Mammary epithelial cell (primary cell): ENCODE measurements around the gene SRPK2.

Experiments used
- EZH2 ChIP-seq: IDR thresholded peaks from 2 replicates; pipeline ENCODE4 v1.6.1; 2012; ENCODE audit warnings: low read length, inconsistent platforms, borderline replicate concordance
- TF ChIP-seq, protein P1 (sequence below), 2 donors: IDR thresholded peaks in 1 of 2; conservative IDR thresholded peaks in 1 of 2; 2 replicates each; pipeline ENCODE4 v1.5.1; 2011 to 2012; ENCODE audit warnings: inconsistent platforms in 2 of 2, low read length in 2 of 2, mild to moderate bottlenecking in 2 of 2, control low read depth in 1 of 2, low read depth in 1 of 2; ENCODE audit not compliant: insufficient read depth in 1 of 2; ENCODE audit errors: extremely low read depth in 1 of 2

DNA sequence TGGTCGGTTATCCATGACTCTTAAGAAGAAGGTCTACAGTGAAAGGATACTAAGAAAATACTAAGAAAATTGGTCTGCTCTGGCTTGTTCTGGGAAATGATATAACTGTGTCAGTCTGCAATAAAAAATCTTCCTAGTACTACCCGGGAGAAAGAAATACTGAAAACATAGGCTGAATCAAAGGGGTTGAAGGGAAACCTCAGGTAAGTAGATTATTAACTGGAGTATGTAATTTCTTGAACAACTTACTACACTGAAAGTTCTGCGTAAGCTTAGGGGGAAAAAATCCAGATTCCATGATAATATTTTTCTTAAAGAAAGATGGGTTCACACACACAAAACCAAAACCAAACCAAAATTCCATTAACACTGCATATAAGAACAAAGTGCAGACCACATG, 231.4 kb downstream of the SRPK2 start:
- TF ChIP-seq, protein P1, sequence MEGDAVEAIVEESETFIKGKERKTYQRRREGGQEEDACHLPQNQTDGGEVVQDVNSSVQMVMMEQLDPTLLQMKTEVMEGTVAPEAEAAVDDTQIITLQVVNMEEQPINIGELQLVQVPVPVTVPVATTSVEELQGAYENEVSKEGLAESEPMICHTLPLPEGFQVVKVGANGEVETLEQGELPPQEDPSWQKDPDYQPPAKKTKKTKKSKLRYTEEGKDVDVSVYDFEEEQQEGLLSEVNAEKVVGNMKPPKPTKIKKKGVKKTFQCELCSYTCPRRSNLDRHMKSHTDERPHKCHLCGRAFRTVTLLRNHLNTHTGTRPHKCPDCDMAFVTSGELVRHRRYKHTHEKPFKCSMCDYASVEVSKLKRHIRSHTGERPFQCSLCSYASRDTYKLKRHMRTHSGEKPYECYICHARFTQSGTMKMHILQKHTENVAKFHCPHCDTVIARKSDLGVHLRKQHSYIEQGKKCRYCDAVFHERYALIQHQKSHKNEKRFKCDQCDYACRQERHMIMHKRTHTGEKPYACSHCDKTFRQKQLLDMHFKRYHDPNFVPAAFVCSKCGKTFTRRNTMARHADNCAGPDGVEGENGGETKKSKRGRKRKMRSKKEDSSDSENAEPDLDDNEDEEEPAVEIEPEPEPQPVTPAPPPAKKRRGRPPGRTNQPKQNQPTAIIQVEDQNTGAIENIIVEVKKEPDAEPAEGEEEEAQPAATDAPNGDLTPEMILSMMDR (conservative IDR thresholded peaks at IDR 0.05 in 1 of 2, IDR thresholded peaks at IDR 0.05 in 1 of 2; ENCODE audit: extremely low read depth in 1 of 2, insufficient read depth in 1 of 2, low read depth in 1 of 2, low read length in 2 of 2) = no peak
- no peak for TF ChIP-seq EZH2
